GM13977 (cell line): Measurements from ENCODE around the gene OR10J5.
"Not testable (repeated sequence)": the region's sequence is repeated elsewhere in the genome, so short reads cannot be mapped to it uniquely, and the experiment has no call there.

Experiments
- DNase-seq: peaks from one replicate; pipeline ENCODE4 v3.0.0; 2012; ENCODE audit warnings: low spot score
- in situ Hi-C: fragments of 300-500 bp; cut with MboI; formaldehyde crosslinking; loops from one replicate; pipeline ENCODE4 v1.12.0; 2022; ENCODE audit warnings: low sequenced_read_pairs, low pct_unique_long_range_greater_than_20kb, mixed read lengths, inconsistent platforms; ENCODE audit not compliant: unreplicated experiment
- TF ChIP-seq, protein P1 (sequence below): IDR thresholded peaks from 2 replicates; pipeline ENCODE4 v1.5.1; 2012; ENCODE audit warnings: mild to moderate bottlenecking, control low read depth; ENCODE audit not compliant: insufficient read depth; ENCODE audit errors: extremely low read depth, missing control alignments

OR10J5 gene

DNA sequence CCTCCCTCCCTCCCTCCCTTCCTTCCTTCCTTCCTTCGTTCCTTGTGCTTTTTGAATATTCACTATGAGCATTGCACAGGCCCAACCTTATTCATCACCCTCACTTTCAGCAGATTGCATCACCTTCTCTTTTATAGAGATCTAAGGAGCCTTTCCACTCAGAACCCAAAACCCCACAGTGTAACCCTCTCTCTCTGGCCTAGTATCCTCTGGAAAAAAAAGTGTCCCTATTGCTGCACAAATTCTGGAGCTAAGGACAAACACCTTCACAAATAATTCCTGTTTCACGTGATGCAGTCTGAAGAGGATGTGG lies 25.6 kb downstream of the OR10J5 start:
- in situ Hi-C loops, result no loop called here
- TF ChIP-seq, protein P1, sequence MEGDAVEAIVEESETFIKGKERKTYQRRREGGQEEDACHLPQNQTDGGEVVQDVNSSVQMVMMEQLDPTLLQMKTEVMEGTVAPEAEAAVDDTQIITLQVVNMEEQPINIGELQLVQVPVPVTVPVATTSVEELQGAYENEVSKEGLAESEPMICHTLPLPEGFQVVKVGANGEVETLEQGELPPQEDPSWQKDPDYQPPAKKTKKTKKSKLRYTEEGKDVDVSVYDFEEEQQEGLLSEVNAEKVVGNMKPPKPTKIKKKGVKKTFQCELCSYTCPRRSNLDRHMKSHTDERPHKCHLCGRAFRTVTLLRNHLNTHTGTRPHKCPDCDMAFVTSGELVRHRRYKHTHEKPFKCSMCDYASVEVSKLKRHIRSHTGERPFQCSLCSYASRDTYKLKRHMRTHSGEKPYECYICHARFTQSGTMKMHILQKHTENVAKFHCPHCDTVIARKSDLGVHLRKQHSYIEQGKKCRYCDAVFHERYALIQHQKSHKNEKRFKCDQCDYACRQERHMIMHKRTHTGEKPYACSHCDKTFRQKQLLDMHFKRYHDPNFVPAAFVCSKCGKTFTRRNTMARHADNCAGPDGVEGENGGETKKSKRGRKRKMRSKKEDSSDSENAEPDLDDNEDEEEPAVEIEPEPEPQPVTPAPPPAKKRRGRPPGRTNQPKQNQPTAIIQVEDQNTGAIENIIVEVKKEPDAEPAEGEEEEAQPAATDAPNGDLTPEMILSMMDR, result no peak
- DNase-seq, result no peak

DNA sequence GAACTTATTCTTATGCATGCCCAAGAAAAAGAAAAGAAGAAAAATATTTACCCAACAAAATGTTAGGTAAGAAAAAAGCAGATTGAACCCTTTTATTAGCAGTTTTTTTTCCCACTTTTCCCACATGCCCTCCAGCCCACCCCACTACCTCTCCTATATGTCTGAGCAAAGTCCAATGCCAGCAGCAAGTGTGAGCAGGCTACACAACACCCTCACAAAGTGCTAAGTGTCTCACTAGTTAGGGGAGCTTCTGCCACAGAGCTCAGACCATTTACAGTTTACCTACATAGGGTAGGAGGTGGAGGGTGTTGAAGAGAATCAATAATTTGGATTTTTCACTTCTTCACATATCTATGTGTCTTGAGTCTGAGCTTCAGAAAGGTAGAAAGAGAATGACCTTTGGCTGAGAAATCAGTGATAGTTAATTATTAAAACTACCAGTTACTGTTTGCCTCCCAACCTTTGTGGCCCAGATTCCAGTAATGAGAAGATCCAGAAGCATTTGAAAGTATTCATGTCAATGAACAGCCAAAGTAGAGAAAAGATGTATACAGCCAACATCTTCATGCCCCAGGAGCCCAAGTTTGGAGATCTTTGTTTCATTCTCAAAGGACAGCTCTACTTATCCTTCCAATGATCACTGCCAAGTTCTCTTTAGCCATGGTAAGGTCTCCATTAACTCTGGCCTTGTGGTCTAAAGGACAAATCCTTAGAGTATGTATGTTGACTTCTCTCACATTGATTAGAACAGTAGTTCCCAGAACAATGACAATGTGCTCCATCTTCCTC lies 26.2 kb downstream of the OR10J5 start:
- in situ Hi-C loops, result no loop called here
- no peak for DNase-seq
- TF ChIP-seq, protein P1, result no peak

DNA sequence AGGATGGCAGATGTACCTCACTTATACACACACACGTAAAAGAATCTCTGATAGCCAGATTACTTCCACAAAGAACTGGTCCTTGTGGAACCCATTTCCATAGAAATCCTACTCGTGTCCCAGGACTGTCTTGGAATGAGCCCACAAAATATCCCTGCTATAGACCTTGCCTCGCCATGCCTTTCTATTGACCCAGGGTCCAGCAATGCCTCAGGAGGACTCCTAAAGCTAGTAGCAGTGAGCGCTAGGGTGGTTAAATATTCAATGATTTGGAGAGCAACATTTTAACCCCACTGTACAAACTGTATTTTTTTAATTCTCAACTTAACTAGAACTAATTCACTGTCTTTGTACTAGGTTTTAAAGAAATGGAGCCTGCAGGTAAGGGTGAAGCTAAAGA lies 26.9 kb downstream of the OR10J5 start:
- in situ Hi-C loops, result no loop called here
- no peak for DNase-seq
- TF ChIP-seq, protein P1, result no peak

DNA sequence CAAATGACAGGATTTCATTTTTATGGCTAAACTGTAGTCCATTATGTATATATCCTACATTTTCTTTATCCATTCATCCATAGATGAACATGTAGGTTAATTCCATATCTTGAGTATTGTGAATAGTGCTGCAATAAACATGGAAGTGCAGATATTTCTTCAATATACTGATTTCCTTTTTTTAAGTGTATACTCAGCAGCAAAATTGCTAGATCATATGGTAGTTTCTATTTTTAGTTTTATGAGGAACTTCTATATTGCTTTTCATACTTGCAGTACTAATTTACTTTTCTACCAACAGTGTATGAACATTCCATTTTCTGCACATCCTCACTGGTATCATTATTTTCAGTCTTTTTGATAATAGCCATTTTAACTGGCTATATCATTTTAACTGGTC lies 30.1 kb downstream of the OR10J5 start:
- no peak for DNase-seq
- in situ Hi-C loops, result no loop called here
- TF ChIP-seq, protein P1, result no peak

DNA sequence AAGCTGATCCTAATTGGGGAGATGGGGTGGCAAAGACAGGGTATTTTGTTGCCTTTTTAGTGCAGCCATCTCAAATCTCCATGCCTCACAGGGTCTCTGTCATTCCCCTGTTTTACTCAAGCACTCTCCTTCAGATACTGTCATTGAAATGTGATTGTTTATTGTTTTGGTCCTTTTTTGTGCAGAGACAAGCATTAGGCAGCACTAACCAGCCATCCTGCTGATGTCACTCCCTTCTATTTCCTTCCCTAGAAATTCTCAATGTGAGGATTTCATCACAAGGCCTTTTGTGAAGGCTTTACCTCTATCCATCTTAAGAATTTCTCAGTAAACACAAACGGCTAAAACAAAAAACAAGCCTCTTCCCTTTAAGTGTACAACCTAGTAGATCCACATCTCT lies 34.7 kb downstream of the OR10J5 start:
- no peak for DNase-seq
- in situ Hi-C loops, result no loop called here
- TF ChIP-seq, protein P1, result no peak

DNA sequence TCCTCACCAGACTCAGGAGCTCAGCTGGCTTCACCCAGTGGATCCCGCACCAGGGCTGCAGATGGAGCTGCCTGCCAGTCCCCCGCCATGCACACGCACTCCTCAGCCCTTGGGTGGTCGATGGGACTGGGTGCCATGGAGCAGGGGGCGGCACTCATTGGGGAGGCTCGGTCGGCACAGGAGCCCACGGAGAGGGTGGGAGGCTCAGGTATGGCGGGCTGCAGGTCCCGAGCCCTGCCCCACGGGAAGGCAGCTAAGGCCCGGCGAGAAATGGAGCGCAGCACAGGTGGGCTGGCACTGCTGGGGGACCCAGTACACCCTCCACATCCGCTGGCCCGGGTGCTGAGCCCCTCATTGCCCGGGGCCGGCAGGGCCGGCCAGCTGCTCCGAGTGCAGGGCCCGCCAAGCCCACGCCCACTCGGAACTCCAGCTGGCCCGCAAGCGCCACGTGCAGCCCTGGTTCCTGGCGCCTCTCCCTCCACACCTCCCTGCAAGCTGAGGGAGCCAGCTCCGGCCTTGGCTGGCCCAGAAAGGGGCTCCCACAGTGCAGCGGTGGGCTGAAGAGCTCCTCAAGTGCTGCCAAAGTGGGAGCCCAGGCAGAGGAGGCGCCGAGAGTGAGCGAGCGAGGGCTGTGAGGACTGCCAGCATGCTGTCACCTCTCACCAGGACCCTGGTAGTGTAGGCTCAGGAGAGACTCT lies 41.1 kb downstream of the OR10J5 start:
- in situ Hi-C loops, result not testable (repeated sequence)

DNA sequence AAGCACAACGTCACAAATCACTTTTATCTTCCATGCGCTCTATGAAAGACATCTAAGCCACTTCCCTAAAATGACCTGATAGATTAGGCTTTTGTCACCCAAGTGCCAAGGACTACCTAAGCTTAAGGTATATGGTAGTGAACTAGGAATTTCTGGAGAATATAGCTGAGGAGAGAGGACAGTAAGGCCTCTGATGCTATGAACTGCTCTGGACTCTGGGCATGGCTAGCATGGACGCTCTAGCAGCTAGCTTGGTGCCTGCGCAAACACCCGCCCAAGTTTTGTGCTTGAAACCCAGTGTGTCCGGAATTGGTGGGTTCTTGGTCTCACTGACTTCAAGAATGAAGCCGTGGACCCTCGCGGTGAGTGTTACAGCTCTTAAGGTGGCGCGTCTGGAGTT lies 42.5 kb downstream of the OR10J5 start:
- in situ Hi-C loops, result no loop called here
- no peak for DNase-seq
- TF ChIP-seq, protein P1, result no peak

More for the DNA sequence above, 41.1 kb downstream of the OR10J5 start:
- DNase-seq, result not testable (repeated sequence)
